NOMO-1 treated with dmso at 0.1 percent for 144 hours (cell line): ENCODE results near the gene EMID1.
"Not testable (repeated sequence)": the region's sequence is repeated elsewhere in the genome, so short reads cannot be mapped to it uniquely, and the experiment has no call there.

ENCODE experiments used
- DNase-seq: peaks from one replicate; lab custom pipeline; 2025; ENCODE audit not compliant: unreplicated experiment; lab: John Stamatoyannopoulos, UW

Gene EMID1

GRCh38 chr22:29208879-29209623 lies 3.4 kb downstream of the EMID1 start:
- DNase-seq: no peak

GRCh38 chr22:29209624-29209929 lies 3.9 kb downstream of the EMID1 start:
- DNase-seq: no peak

DNA sequence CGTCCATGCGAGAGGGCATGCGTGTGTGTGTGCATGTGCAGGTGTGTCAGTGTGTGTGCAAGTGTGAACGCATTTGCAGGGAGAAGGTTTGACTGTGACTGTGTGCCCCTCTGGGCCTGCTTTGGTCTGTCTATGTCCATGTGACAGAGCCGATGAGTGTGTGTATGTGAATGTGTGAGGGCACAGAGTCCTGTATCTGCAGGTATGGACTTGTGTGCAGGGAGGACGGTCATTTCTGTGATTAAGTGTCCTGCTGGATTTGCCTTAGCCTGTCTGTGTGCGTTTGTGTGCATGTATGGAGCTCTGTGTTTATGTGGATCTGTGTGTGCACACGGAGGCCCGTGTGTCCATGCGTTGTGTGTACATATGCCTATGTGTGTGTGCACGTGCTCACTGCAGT lies 5.4 kb downstream of the EMID1 start:
- no peak for DNase-seq

GRCh38 chr22:29211466-29211865 lies 5.8 kb downstream of the EMID1 start:
- no peak for DNase-seq

- no peak for DNase-seq
These were observed 7.0 kb downstream of the EMID1 start for GRCh38 chr22:29212743-29213142.

DNA sequence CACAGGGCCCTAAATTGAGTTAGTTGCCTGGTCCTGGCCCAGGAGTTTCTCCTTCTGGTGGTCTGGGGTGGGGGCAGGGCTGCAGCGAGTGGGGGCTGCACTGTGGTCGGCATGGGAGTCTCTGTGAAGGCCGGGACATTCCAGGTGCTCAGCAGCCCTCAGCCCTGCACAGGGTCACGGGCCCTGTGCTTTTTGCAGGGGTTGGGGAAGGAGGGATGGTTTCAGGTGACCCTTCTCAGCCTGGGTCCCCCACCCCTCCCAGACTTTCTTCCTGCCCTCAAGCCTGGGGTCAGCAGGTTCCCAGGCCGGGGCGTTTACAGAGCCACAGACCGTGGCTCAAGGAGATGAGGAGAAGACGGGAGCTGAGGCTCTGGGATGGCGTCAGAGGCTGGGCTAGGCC lies 7.8 kb downstream of the EMID1 start:
- no peak for DNase-seq

DNA sequence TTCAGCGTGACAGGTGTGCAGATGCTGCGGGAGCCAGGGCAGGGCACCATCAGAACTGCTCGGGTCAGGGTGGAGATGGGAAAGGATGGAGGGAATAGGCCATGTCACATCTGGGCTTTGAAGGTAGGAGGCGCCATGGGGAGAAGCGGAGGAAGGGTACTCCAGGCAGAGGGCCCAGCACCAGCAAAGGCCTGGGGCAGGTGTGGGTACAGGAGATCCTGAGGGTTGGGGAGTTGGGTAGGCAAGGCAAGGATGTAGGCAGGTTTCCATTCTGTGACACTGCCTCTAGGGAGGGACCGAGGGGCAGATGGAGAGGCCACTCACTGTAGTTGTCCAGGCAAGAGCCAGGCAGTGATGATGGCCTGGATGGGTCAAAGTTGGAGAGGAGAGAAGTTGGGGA lies 8.5 kb downstream of the EMID1 start:
- DNase-seq: no peak

GRCh38 chr22:29215012-29215860 lies 9.5 kb downstream of the EMID1 start:
- no peak for DNase-seq

- no peak for DNase-seq
These were observed 10.5 kb downstream of the EMID1 start for GRCh38 chr22:29216011-29216872.

- no peak for DNase-seq
These were observed 11.4 kb downstream of the EMID1 start for GRCh38 chr22:29216873-29217666.

GRCh38 chr22:29217827-29218757 lies 12.4 kb downstream of the EMID1 start:
- DNase-seq: no peak

GRCh38 chr22:29218758-29219408 lies 13.2 kb downstream of the EMID1 start:
- DNase-seq: no peak

GRCh38 chr22:29219409-29219782 lies 13.7 kb downstream of the EMID1 start:
- not testable (repeated sequence) for DNase-seq

DNA sequence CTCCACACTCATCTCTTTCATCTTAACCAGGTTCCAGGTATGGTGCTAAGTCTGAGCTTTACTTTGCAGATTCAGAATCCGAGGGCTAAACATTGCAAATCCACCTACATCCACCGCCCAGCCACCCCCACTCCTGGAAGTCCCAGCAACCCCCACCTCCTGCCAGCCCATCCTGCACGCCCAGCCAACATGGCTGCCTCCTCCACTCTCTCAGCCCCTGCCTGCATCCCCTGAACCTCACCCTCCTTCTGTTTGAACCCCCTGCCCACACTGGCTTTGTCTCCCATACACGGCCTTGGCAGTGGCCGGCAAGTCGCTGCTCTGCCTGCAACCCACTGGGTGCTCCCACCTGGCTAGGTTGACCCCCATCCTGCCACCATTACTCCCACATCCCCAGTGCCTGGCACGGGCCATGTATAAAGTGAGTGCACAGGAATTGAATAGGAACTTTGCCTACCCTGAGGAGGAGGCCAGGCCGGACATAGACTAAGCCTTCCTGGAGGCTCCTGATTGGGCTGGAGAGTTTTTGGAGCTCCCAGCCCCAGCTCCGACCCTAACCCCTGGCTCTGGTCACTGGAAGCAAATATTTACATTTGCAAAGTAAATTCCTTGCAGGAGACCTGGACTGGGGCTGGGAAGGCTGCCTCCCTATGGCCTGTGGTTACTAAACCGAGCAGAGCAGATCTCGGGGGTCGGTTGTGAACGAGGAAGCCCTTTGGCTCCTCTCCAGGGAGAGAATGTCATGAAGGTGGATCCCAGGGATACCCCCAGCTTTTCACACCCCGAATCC lies 14.4 kb downstream of the EMID1 start:
- DNase-seq: no peak

- no peak for DNase-seq
These were observed 18.6 kb downstream of the EMID1 start for GRCh38 chr22:29224121-29224858.

GRCh38 chr22:29224859-29225410 lies 19.2 kb downstream of the EMID1 start:
- no peak for DNase-seq

- DNase-seq: no peak
These were observed 19.9 kb downstream of the EMID1 start for GRCh38 chr22:29225422-29226090.
